Muscle of leg (tissue), 11 donors: ENCODE results near the gene CHRNA1. TPM values are rescaled to one million over a fixed set of nuclear protein-coding genes. Genes with fewer than 3 reads are reported as not detected.

Source experiments
- DNase-seq: peaks from one replicate; pipeline ENCODE4 v3.0.0; 2013
- H3K27ac ChIP-seq: one replicate; pipeline ENCODE4 v1.5.1; 2013; ENCODE audit warnings: mild to moderate bottlenecking, low read length, control low read depth
- H3K27me3 ChIP-seq: one replicate; pipeline ENCODE4 v1.6.1; 2013; ENCODE audit warnings: low read length; ENCODE audit not compliant: control insufficient read depth, insufficient read depth
- H3K36me3 ChIP-seq: one replicate; pipeline ENCODE4 v1.6.1; 2013; ENCODE audit warnings: low read length; ENCODE audit not compliant: control insufficient read depth, insufficient read depth
- H3K4me1 ChIP-seq: one replicate; pipeline ENCODE4 v1.6.1; 2013; ENCODE audit warnings: low read length; ENCODE audit not compliant: control insufficient read depth, insufficient read depth
- H3K4me3 ChIP-seq: one replicate; pipeline ENCODE4 v1.5.1; 2013; ENCODE audit warnings: low read length, control low read depth
- H3K9me3 ChIP-seq: replicated peaks from 2 replicates; pipeline ENCODE4 v1.6.1; 2013; ENCODE audit warnings: low read depth, low read length; ENCODE audit not compliant: control insufficient read depth
- WGBS: methylation state at CpG from one replicate; pipeline ENCODE4 v1.1.5; 2013; ENCODE audit warnings: missing lambda C conversion rate; ENCODE audit not compliant: insufficient coverage; 5-methylcytosine and 5-hydroxymethylcytosine counted together
- polyA plus RNA-seq, 8 donors: library from polyadenylated mRNA; unstranded; fragments of 120-200 nt; gene quantifications; one replicate each; pipeline versions ENCODE4 v1.2.1 to v1.2.3, GENCODE V29; 2013; ENCODE audit warnings: inconsistent platforms in 1 of 8, low replicate concordance in 1 of 8; ENCODE audit not compliant: insufficient read length in 8 of 8, insufficient read depth in 1 of 8
- total RNA-seq: library from RNA; stranded (reverse); fragments of 120-200 nt; gene quantifications from one replicate; pipeline ENCODE4 v1.2.4, GENCODE V29; 2013

CHRNA1 gene
- total and polyA plus RNA-seq, 9 donors, result 94.9 to 157 (median 142) TPM

GRCh38 chr2:174708713-174709112 is 55.6 kb downstream of the CHRNA1 start:
- no peak overlapping the region for H3K27ac ChIP-seq

GRCh38 chr2:174705321-174705720 is 59.0 kb downstream of the CHRNA1 start:
- H3K27me3 ChIP-seq, result peaks cover 3% of the 10 kb centered on the region
- whole genome bisulfite sequencing, result no CpG with 5 or more reads among the region's 4 CpGs
- no peak for DNase-seq

More at GRCh38 chr2:174708713-174709112, 55.6 kb downstream of the CHRNA1 start:
- no peak for DNase-seq
- Histone ChIP-seq H3K36me3 (no peaks in the 10 kb centered on the region), H3K27me3 (peaks cover 3% of the 10 kb centered on the region), H3K4me3 (no peak overlapping the region), H3K4me1 (no peaks in the 10 kb centered on the region), H3K9me3 (no peaks in the 10 kb centered on the region)
- 64% methylated on average over 7 of the region's 9 CpGs for WGBS

GRCh38 chr2:174704642-174705041 is 59.6 kb downstream of the CHRNA1 start:
- no peaks in the 10 kb centered on the region for H3K4me1 ChIP-seq
- H3K4me3 ChIP-seq, result no peak overlapping the region
- H3K9me3 ChIP-seq, result no peaks in the 10 kb centered on the region
- H3K27me3 ChIP-seq, result peaks cover 3% of the 10 kb centered on the region
- H3K36me3 ChIP-seq, result no peaks in the 10 kb centered on the region
- DNase-seq, result no peak
- H3K27ac ChIP-seq, result no peak overlapping the region
- WGBS, result no CpG with 5 or more reads among the region's 1 CpG

More at GRCh38 chr2:174705321-174705720, 59.0 kb downstream of the CHRNA1 start:
- H3K4me3 ChIP-seq, result no peak overlapping the region
- H3K36me3 ChIP-seq, result no peaks in the 10 kb centered on the region
- no peaks in the 10 kb centered on the region for H3K4me1 ChIP-seq
- no peaks in the 10 kb centered on the region for H3K9me3 ChIP-seq
- no peak overlapping the region for H3K27ac ChIP-seq

- Histone ChIP-seq H3K9me3 (no peaks in the 10 kb centered on the region), H3K27ac (no peak overlapping the region), H3K4me3 (no peak overlapping the region), H3K36me3 (no peaks in the 10 kb centered on the region), H3K4me1 (no peaks in the 10 kb centered on the region), H3K27me3 (peaks cover 3% of the 10 kb centered on the region)
- DNase-seq, result no peak
- no CpG with 5 or more reads among the region's 3 CpGs for WGBS
These were observed 60.2 kb downstream of the CHRNA1 start for GRCh38 chr2:174704061-174704460.

GRCh38 chr2:174703430-174703829 is 60.8 kb downstream of the CHRNA1 start:
- Histone ChIP-seq H3K4me3 (no peak overlapping the region), H3K9me3 (no peaks in the 10 kb centered on the region), H3K27ac (no peak overlapping the region), H3K27me3 (peaks cover 3% of the 10 kb centered on the region), H3K36me3 (no peaks in the 10 kb centered on the region), H3K4me1 (no peaks in the 10 kb centered on the region)
- DNase-seq, result no peak
- WGBS, result no CpG with 5 or more reads among the region's 3 CpGs

- no peak overlapping the region for H3K4me3 ChIP-seq
- DNase-seq, result no peak
- H3K27ac ChIP-seq, result no peak overlapping the region
- H3K36me3 ChIP-seq, result no peaks in the 10 kb centered on the region
- H3K27me3 ChIP-seq, result peaks cover 3% of the 10 kb centered on the region
- no peaks in the 10 kb centered on the region for H3K4me1 ChIP-seq
- WGBS, result no CpG with 5 or more reads among the region's 3 CpGs
- H3K9me3 ChIP-seq, result no peaks in the 10 kb centered on the region
These were observed 61.7 kb downstream of the CHRNA1 start for GRCh38 chr2:174702541-174702940.

GRCh38 chr2:174699993-174700766 is 64.1 kb downstream of the CHRNA1 start:
- DNase-seq, result peak; percentile 72
- WGBS, result 53% methylated on average over 2 of the region's 4 CpGs
- Histone ChIP-seq H3K4me1 (no peaks in the 10 kb centered on the region), H3K4me3 (no peak overlapping the region), H3K36me3 (no peaks in the 10 kb centered on the region), H3K9me3 (no peaks in the 10 kb centered on the region), H3K27me3 (peaks cover under 1% of the 10 kb centered on the region), H3K27ac (no peak overlapping the region)

Other genes with a start within 250 kb of the CHRNA1 start
- gene WIPF1, start 166.7 kb downstream of the CHRNA1 start, total RNA-seq, result 18.7 TPM
- 10 to 100 TPM; 33.0 to 52.7 (median 39.9) TPM for gene WIPF1, start 166.7 kb downstream of the CHRNA1 start, polyA plus RNA-seq
- gene CHN1, start 240.9 kb upstream of the CHRNA1 start, total RNA-seq, result 11.2 TPM
- gene CHN1, start 240.9 kb upstream of the CHRNA1 start, polyA plus RNA-seq, result 10 to 100 TPM; 10.9 to 19.5 (median 12.4) TPM